ENCODE measurements around the gene IQCM. TPM values are rescaled to one million over a fixed set of nuclear protein-coding genes. Genes with fewer than 3 reads are reported as not detected.

Gene IQCM
- total RNA-seq, 1 donor from 2014 or later: not detected

- intact Hi-C loops (cut with DNase I): no loop called here
- DNase-seq (ENCODE audit: low spot score): no peak
These were observed 209.9 kb downstream of the IQCM start for GRCh38 chr4:149605601-149606378.

- no peak for DNase-seq (ENCODE audit: low spot score)
- intact Hi-C loops (cut with DNase I): no loop called here
These were observed 210.8 kb downstream of the IQCM start for GRCh38 chr4:149604827-149605226.

- intact Hi-C loops (cut with DNase I): no loop called here
- DNase-seq (ENCODE audit: low spot score): no peak
These were observed 220.1 kb downstream of the IQCM start for GRCh38 chr4:149595500-149595899.

GRCh38 chr4:149589826-149590225 lies 225.8 kb downstream of the IQCM start:
- no peak for DNase-seq (ENCODE audit: low spot score)
- intact Hi-C loops (cut with DNase I): no loop called here

- intact Hi-C loops (cut with DNase I): no loop called here
- DNase-seq (ENCODE audit: low spot score): no peak
These were observed 230.9 kb downstream of the IQCM start for GRCh38 chr4:149584722-149585121.

GRCh38 chr4:149574971-149575370 lies 240.7 kb downstream of the IQCM start:
- intact Hi-C loops (cut with DNase I): no loop called here
- DNase-seq (ENCODE audit: low spot score): no peak

GRCh38 chr4:149572716-149573115 lies 242.9 kb downstream of the IQCM start:
- intact Hi-C loops (cut with DNase I): no loop called here
- DNase-seq (ENCODE audit: low spot score): no peak

GRCh38 chr4:149555799-149556198 lies 259.8 kb downstream of the IQCM start:
- intact Hi-C loops (cut with DNase I): no loop called here
- DNase-seq (ENCODE audit: low spot score): no peak

- intact Hi-C loops (cut with DNase I): no loop called here
- no peak for DNase-seq (ENCODE audit: low spot score)
These were observed 260.5 kb downstream of the IQCM start for GRCh38 chr4:149555146-149555545.

- no peak for DNase-seq (ENCODE audit: low spot score)
- intact Hi-C loops (cut with DNase I): no loop called here
These were observed 261.6 kb downstream of the IQCM start for GRCh38 chr4:149553959-149554520.

GRCh38 chr4:149552601-149553000 lies 263.0 kb downstream of the IQCM start:
- no peak for DNase-seq (ENCODE audit: low spot score)

GRCh38 chr4:149549911-149550310 lies 265.7 kb downstream of the IQCM start:
- intact Hi-C loops (cut with DNase I): loop anchor here (1.0 kb wide), 1 partner anchor 179 kb away; no protein-coding TSS in a partner anchor
- no peak for DNase-seq (ENCODE audit: low spot score)

More at GRCh38 chr4:149552601-149553000, 263.0 kb downstream of the IQCM start:
- intact Hi-C loops (cut with DNase I): no loop called here

- intact Hi-C loops (cut with DNase I): no loop called here
- no peak for DNase-seq (ENCODE audit: low spot score)
These were observed 280.9 kb downstream of the IQCM start for GRCh38 chr4:149534779-149535178.

GRCh38 chr4:149531861-149532260 lies 283.8 kb downstream of the IQCM start:
- DNase-seq (ENCODE audit: low spot score): no peak
- intact Hi-C loops (cut with DNase I): no loop called here

- no peak for DNase-seq (ENCODE audit: low spot score)
- intact Hi-C loops (cut with DNase I): no loop called here
These were observed 292.6 kb downstream of the IQCM start for GRCh38 chr4:149523039-149523438.

- intact Hi-C loops (cut with DNase I): no loop called here
- no peak for DNase-seq (ENCODE audit: low spot score)
These were observed 293.8 kb downstream of the IQCM start for GRCh38 chr4:149521611-149522425.

- intact Hi-C loops (cut with DNase I): no loop called here
- DNase-seq (ENCODE audit: low spot score): no peak
These were observed 297.2 kb downstream of the IQCM start for GRCh38 chr4:149518471-149518870.

- DNase-seq (ENCODE audit: low spot score): no peak
- intact Hi-C loops (cut with DNase I): no loop called here
These were observed 302.6 kb downstream of the IQCM start for GRCh38 chr4:149513081-149513480.

- intact Hi-C loops (cut with DNase I): no loop called here
- DNase-seq (ENCODE audit: low spot score): no peak
These were observed 303.1 kb downstream of the IQCM start for GRCh38 chr4:149512501-149512900.

GRCh38 chr4:149511558-149512298 lies 303.9 kb downstream of the IQCM start:
- intact Hi-C loops (cut with DNase I): no loop called here
- no peak for DNase-seq (ENCODE audit: low spot score)

Measured in cardiac septum (tissue), 1 donor.